GM12874 (cell line): ENCODE results near the gene ITPKA.
A peak's percentile ranks its signal among the peaks of the same experiment; 100 is the strongest.

Experiments
- CTCF ChIP-seq: IDR thresholded peaks from 2 replicates; pipeline ENCODE4 v1.5.1; 2011; ENCODE audit warnings: low read depth, mild to moderate bottlenecking, control low read depth, low read length, moderate library complexity; ENCODE audit not compliant: insufficient read depth

ITPKA gene

GRCh38 chr15:41506796-41507341, 13.2 kb downstream of the ITPKA start:
- peak; percentile 30; the same call in 1 of the 2 replicates for TF ChIP-seq CTCF

GRCh38 chr15:41507820-41508290, 14.2 kb downstream of the ITPKA start:
- TF ChIP-seq CTCF: no peak

- no peak for TF ChIP-seq CTCF
These were observed 17.1 kb downstream of the ITPKA start for GRCh38 chr15:41510728-41511127.

- no peak for TF ChIP-seq CTCF
These were observed 17.7 kb downstream of the ITPKA start for GRCh38 chr15:41511331-41511898.

GRCh38 chr15:41511899-41512369, 18.3 kb downstream of the ITPKA start:
- TF ChIP-seq CTCF: no peak

GRCh38 chr15:41512512-41512939, 18.9 kb downstream of the ITPKA start:
- TF ChIP-seq CTCF: no peak

- TF ChIP-seq CTCF: no peak
These were observed 19.3 kb downstream of the ITPKA start for GRCh38 chr15:41512940-41513505.
